Aorta (tissue), 4 donors: ENCODE results near the gene SERPINA10. TPM values are rescaled to one million over a fixed set of nuclear protein-coding genes. Genes with fewer than 3 reads are reported as not detected.

ENCODE experiments used
- polyA plus RNA-seq, 2 donors: library from polyadenylated mRNA; stranded (reverse); fragments of 200-250 nt; gene quantifications; one replicate each; pipeline ENCODE4 v1.2.3, GENCODE V29; 2013
- total RNA-seq, 2 donors: library from RNA; stranded (reverse); fragmentation: NEBNext Ultra II Directional; extraction: Animal tissue kit (Norgen Biotek cat#: 25700); gene quantifications; one replicate each; pipeline ENCODE4 v1.2.1, GENCODE V29; 2021
- donor health status: healthy with polysubstance abuse.
- donor health status: Bipolar disorder and iron deficiency.
- donor health status: DM: no; HTN: no; CAD: no.
- donor health status: DM: yes; HTN: yes; CAD: no.

The SERPINA10 gene
- total and polyA plus RNA-seq, 4 donors: not detected

Other genes with a start within 250 kb of the SERPINA10 start
- 100 to 1,000 TPM; 190 to 198 TPM for gene DDX24, start 212.1 kb downstream of the SERPINA10 start, total RNA-seq
- 100 to 1,000 TPM in 1 of 2 donors, 10 to 100 TPM in 1; 43.7 to 158 TPM for gene DDX24, start 212.1 kb downstream of the SERPINA10 start, polyA plus RNA-seq
- gene IFI27L1, start 212.0 kb downstream of the SERPINA10 start, total RNA-seq: 10 to 100 TPM; 13.7 to 16.8 TPM
- gene IFI27L1, start 212.0 kb downstream of the SERPINA10 start, polyA plus RNA-seq: 10 to 100 TPM; 20.8 to 21.8 TPM
- gene IFI27, start 182.5 kb downstream of the SERPINA10 start, total RNA-seq: 100 to 1,000 TPM; 106 to 222 TPM
- gene IFI27, start 182.5 kb downstream of the SERPINA10 start, polyA plus RNA-seq: 100 to 1,000 TPM in 1 of 2 donors, 10 to 100 TPM in 1; 42.4 to 107 TPM
- 10 to 100 TPM; 52.4 to 55.8 TPM for gene IFI27L2, start 163.7 kb downstream of the SERPINA10 start, total RNA-seq
- 100 to 1,000 TPM; 149 to 168 TPM for gene IFI27L2, start 163.7 kb downstream of the SERPINA10 start, polyA plus RNA-seq
- gene PPP4R4, start 118.9 kb downstream of the SERPINA10 start, total RNA-seq: under 1 TPM; 0.10 to 0.93 TPM
- gene PPP4R4, start 118.9 kb downstream of the SERPINA10 start, polyA plus RNA-seq: under 1 TPM in 1 of 2 donors, not detected in 1; 0.08 TPM
- gene SERPINA6, start 30.1 kb upstream of the SERPINA10 start, total RNA-seq: not detected
- gene SERPINA6, start 30.1 kb upstream of the SERPINA10 start, polyA plus RNA-seq: not detected
- not detected for gene SERPINA2, start 73.4 kb upstream of the SERPINA10 start, total RNA-seq
- gene SERPINA2, start 73.4 kb upstream of the SERPINA10 start, polyA plus RNA-seq: not detected
- 10 to 100 TPM; 17.8 to 23.1 TPM for gene SERPINA1, start 95.3 kb upstream of the SERPINA10 start, total RNA-seq
- gene SERPINA1, start 95.3 kb upstream of the SERPINA10 start, polyA plus RNA-seq: 10 to 100 TPM in 1 of 2 donors, 1 to 10 TPM in 1; 3.5 to 29.8 TPM
- not detected for gene SERPINA11, start 159.5 kb upstream of the SERPINA10 start, total RNA-seq
- not detected for gene SERPINA11, start 159.5 kb upstream of the SERPINA10 start, polyA plus RNA-seq
- gene SERPINA9, start 182.9 kb upstream of the SERPINA10 start, total RNA-seq: not detected
- gene SERPINA9, start 182.9 kb upstream of the SERPINA10 start, polyA plus RNA-seq: not detected
- gene SERPINA12, start 216.2 kb upstream of the SERPINA10 start, total RNA-seq: not detected
- gene SERPINA12, start 216.2 kb upstream of the SERPINA10 start, polyA plus RNA-seq: not detected